Loucy (cell line): ENCODE results near the gene GATC.

Experiments
- EZH2phosphoT487 ChIP-seq: fragments of 200-600 bp; IDR thresholded peaks from 2 replicates; pipeline ENCODE4 v1.6.1; 2018; ENCODE audit warnings: antibody characterized with exemption, mild to moderate bottlenecking, moderate library complexity, borderline replicate concordance
- TF ChIP-seq, protein P1 (sequence below): fragments of 200-600 bp; sonication (generic); conservative IDR thresholded peaks from 2 replicates; pipeline ENCODE4 v1.5.1; 2014; ENCODE audit warnings: mild to moderate bottlenecking, antibody characterized with exemption, low read length

DNA sequence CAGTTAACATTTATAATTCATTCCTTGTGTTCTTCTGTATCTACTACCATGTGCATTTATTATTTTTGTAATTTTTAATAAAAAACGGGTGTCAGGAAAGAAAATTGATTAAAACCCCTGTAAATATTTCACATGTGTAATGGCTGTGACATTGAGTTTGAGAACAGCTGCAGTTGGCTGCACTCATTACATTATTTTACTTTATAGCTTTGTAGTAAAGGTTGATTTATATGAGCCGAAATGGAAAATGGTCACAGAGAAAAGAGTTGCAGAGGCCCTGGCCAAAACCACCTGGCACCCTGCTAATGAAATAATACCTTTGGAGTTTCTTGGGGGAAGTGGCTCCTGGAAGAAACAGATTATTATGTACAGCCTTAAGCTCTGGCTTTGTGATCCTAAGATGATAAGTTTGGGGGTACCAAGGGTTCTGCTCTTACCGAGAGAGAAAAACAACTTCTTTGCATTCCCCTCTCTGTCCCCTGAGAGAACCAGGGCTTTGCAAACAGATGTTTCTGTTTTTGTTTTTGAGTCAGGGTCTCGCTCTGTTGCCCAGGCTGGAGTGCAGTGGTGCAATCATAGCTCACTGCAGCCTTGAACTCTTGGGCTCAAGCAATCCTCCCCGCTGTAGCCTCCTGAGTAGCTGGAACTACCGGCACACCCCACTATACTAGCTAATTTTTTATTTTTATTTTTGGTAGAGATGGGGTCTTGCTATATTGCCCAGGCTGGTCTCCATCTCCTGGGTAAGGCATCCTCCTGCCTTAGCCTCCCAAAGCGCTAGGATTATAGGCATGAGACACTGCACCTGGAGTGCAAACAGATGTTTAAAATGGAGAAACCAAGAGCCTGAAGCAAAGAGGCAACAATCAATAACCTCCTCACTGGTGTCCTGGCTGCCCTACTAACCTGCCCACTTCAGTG lies 40.0 kb downstream of the GATC start:
- TF ChIP-seq, protein P1, sequence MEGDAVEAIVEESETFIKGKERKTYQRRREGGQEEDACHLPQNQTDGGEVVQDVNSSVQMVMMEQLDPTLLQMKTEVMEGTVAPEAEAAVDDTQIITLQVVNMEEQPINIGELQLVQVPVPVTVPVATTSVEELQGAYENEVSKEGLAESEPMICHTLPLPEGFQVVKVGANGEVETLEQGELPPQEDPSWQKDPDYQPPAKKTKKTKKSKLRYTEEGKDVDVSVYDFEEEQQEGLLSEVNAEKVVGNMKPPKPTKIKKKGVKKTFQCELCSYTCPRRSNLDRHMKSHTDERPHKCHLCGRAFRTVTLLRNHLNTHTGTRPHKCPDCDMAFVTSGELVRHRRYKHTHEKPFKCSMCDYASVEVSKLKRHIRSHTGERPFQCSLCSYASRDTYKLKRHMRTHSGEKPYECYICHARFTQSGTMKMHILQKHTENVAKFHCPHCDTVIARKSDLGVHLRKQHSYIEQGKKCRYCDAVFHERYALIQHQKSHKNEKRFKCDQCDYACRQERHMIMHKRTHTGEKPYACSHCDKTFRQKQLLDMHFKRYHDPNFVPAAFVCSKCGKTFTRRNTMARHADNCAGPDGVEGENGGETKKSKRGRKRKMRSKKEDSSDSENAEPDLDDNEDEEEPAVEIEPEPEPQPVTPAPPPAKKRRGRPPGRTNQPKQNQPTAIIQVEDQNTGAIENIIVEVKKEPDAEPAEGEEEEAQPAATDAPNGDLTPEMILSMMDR = no peak
- TF ChIP-seq EZH2phosphoT487 = no peak
